ENCODE results near the gene TMEM80.

GRCh38 chr11:646214-646613 lies 49.4 kb upstream of the TMEM80 start:
- TF ChIP-seq CTCF (IDR thresholded peaks at IDR 0.05), result no peak
- no peak for TF ChIP-seq EZH2phosphoT487 (IDR thresholded peaks at IDR 0.05)

Measured in neural progenitor cell (in vitro differentiated cells).